Spleen (tissue), 7 donors: ENCODE results near the gene AGAP3.

Experiments
- POLR2A ChIP-seq, 3 donors: fragments of 450-650 bp; IDR thresholded peaks; one replicate each; pipeline ENCODE4 v1.5.1; 2017; ENCODE audit warnings: antibody characterized with exemption in 3 of 3, mild to moderate bottlenecking in 1 of 3
- POLR2AphosphoS5 ChIP-seq, 3 donors: sonication (generic); formaldehyde crosslinking; IDR thresholded peaks; one replicate each; pipeline ENCODE4 v1.5.1; 2017; ENCODE audit warnings: antibody characterized with exemption in 3 of 3
- TF ChIP-seq, protein P1 (sequence below), 11 experiments: fragments of 200-600 bp in 7 of 11; fragments of 450-650 bp in 4 of 11; sonication (generic) in 4 of 11; IDR thresholded peaks in 8 of 11; conservative IDR thresholded peaks in 3 of 11; 1 replicate in 7 of 11; 2 replicates in 4 of 11; pipeline versions ENCODE4 v1.4.0 to v1.8.0; 2016 to 2021; ENCODE audit warnings: antibody characterized with exemption in 11 of 11, inconsistent platforms in 4 of 11, mild to moderate bottlenecking in 1 of 11
- donor health status: DM: no; HTN: no; CAD: no; lungs with moderate emphysema.
- donor health status: DM: no; HTN: no; CAD: no.
- donor health status: DM: no; HTN: no; CAD: no.

DNA sequence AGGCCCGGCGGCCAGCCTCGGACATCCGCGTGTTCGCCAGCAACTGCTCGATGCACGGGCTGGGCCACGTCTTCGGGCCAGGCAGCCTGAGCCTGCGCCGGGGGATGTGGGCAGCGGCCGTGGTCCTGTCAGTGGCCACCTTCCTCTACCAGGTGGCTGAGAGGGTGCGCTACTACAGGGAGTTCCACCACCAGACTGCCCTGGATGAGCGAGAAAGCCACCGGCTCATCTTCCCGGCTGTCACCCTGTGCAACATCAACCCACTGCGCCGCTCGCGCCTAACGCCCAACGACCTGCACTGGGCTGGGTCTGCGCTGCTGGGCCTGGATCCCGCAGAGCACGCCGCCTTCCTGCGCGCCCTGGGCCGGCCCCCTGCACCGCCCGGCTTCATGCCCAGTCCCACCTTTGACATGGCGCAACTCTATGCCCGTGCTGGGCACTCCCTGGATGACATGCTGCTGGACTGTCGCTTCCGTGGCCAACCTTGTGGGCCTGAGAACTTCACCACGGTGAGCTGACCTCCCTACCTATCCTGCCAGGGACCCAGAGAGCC, 37.3 kb upstream of the AGAP3 start:
- TF ChIP-seq POLR2A (IDR thresholded peaks at IDR 0.05) (no peak), POLR2AphosphoS5 (IDR thresholded peaks at IDR 0.05) (peak in 1 of 3 donors; percentile 45)
- TF ChIP-seq, protein P1, sequence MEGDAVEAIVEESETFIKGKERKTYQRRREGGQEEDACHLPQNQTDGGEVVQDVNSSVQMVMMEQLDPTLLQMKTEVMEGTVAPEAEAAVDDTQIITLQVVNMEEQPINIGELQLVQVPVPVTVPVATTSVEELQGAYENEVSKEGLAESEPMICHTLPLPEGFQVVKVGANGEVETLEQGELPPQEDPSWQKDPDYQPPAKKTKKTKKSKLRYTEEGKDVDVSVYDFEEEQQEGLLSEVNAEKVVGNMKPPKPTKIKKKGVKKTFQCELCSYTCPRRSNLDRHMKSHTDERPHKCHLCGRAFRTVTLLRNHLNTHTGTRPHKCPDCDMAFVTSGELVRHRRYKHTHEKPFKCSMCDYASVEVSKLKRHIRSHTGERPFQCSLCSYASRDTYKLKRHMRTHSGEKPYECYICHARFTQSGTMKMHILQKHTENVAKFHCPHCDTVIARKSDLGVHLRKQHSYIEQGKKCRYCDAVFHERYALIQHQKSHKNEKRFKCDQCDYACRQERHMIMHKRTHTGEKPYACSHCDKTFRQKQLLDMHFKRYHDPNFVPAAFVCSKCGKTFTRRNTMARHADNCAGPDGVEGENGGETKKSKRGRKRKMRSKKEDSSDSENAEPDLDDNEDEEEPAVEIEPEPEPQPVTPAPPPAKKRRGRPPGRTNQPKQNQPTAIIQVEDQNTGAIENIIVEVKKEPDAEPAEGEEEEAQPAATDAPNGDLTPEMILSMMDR (IDR thresholded peaks at IDR 0.05 in 8 of 11, conservative IDR thresholded peaks at IDR 0.05 in 3 of 11), result no peak
